GM18907 (cell line): Measurements from ENCODE around the gene B4GALT1.
"Not testable (repeated sequence)": the region's sequence is repeated elsewhere in the genome, so short reads cannot be mapped to it uniquely, and the experiment has no call there.

ENCODE experiments used
- ATAC-seq: cut with Tn5 transposase; IDR thresholded peaks from one replicate; pipeline ENCODE4 v1.9.1; 2021; ENCODE audit warnings: mild to moderate bottlenecking, moderate library complexity; ENCODE audit not compliant: unreplicated experiment

Gene B4GALT1

DNA sequence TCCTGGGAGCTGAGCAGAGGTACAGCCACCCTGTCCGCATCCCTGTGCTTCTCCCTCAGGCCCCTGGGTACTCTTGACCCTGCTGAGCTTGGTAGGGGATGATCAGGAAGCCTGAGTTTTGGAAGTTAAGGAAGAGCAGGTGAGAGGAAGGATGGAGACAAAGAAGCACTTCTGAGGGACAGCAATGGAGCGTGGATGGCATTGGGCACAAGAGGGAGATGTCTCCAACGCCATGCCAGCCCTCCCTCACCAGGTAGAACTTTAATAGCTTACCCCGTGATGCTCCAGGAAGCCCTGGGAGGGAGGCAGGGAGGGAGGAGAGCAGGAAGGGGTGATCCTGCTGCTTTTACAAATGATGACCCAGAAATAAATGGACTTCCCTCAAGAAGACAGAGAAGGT lies 60.8 kb downstream of the B4GALT1 start:
- ATAC-seq: no peak

- ATAC-seq: no peak
These were observed 61.2 kb downstream of the B4GALT1 start for GRCh38 chr9:33105959-33106358.

- ATAC-seq: no peak
These were observed 61.6 kb downstream of the B4GALT1 start for GRCh38 chr9:33105504-33105903.

- ATAC-seq: no peak
These were observed 62.7 kb downstream of the B4GALT1 start for GRCh38 chr9:33104401-33104800.

GRCh38 chr9:33103501-33104281 lies 63.4 kb downstream of the B4GALT1 start:
- no peak for ATAC-seq

GRCh38 chr9:33102551-33103210 lies 64.5 kb downstream of the B4GALT1 start:
- no peak for ATAC-seq

GRCh38 chr9:33101104-33101951 lies 65.8 kb downstream of the B4GALT1 start:
- ATAC-seq: no peak

DNA sequence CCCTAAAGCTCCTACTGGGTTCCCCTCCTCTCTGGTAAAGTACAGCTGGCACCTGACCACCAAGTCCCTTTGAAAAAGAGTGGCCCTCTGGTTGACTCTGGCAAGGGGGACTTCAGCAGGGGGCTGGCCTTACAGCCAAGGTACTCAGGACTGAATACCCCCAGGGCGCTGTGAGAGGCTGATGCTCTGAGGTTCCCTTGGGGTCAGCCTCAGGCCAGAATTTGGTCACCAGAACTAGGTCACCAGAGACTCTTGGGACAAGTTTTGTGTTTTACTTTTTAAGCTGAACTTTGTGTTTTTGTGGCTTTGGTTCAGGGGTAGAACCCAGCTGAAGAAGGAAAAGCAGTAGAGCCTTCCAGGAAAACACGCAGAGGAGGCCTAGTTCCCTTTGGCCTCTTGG lies 67.4 kb downstream of the B4GALT1 start:
- ATAC-seq: no peak

- no peak for ATAC-seq
These were observed 69.9 kb downstream of the B4GALT1 start for GRCh38 chr9:33097192-33097591.

DNA sequence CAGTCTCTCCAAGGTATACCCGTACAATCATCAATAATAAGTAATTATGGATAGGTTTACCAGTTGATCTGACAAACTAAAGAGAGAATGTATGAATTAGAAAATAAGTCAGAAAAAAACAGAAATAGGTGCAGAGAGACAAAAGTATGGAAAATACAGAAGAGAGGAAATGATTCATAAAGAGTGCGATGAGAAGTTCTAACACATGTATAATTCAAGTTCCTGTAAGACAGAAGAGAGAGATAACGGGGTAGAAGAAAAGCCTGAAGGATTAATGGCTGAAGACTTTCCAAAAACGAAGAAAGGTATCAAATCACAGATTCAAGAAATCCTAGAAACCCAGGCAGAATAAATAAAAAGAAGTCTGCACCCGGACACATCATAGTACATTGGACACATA lies 74.5 kb downstream of the B4GALT1 start:
- ATAC-seq: no peak

DNA sequence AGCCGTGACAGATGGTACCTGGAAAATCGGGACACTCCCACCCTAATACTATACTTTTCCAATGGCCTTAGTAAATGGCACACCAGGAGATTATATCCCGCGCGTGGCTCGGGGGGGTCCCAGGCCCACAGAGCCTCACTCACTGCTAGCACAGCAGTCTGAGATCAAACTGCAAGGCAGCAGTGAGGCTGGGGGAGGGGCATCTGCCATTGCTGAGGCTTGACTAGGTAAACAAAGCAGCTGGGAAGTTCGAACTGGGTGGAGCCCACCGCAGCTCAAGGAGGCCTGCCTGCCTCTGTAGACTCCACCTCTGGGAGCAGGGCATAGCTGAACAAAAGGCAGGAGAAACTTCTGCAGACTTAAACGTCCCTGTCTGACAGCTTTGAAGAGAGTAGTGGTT lies 81.5 kb downstream of the B4GALT1 start:
- ATAC-seq: not testable (repeated sequence)

GRCh38 chr9:33082538-33083326 lies 84.4 kb downstream of the B4GALT1 start:
- ATAC-seq: no peak

GRCh38 chr9:33082128-33082527 lies 85.0 kb downstream of the B4GALT1 start:
- no peak for ATAC-seq

GRCh38 chr9:33081128-33081851 lies 85.8 kb downstream of the B4GALT1 start:
- ATAC-seq: peak; percentile 51

DNA sequence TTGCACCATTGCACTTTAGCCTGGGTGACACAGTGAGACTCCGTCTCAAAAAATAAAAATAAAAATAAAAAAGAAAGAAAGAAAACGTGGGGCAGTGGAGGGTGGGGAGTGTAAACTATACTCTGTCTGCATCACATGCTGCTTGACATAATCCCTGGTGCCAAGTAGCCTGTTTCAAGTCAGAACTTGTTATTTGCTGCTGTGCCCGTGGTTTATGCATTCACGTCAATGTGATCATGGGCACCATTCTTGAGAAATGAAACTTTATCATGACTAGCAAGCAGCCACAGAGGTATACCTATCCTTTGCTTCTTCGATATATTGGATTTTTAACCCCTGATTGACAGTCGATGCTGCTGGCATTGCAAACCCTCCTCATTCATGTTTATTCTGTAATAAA lies 86.6 kb downstream of the B4GALT1 start:
- no peak for ATAC-seq

- peak; percentile 99 for ATAC-seq
These were observed 90.8 kb downstream of the B4GALT1 start, which contains the start of gene SMU1 for GRCh38 chr9:33076046-33077004. TSS of gene SMU1 (minus strand) at chr9:33076674. CDS start at chr9:33076608, 66 bp downstream.

DNA sequence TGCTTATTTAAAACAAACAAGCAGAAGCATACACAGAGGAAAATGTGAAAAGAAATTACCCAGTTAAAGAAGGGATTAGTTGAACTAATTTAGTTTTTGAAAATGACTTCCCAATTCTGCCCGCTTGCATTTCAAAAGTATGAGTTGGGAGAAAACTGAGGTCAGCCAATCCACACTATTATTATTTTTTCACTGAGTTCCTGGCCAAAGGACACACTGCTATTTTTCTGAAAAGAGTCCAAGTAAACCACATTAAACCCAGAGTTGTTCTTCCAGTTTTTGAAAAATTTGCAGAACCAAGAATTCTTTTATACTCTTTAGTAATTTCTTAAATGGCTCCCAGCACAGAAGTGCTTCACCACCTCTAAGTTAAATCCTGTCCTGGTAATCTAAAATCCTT lies 98.1 kb downstream of the B4GALT1 start:
- no peak for ATAC-seq

GRCh38 chr9:33065157-33066076 lies 101.7 kb downstream of the B4GALT1 start:
- peak; percentile 82 for ATAC-seq
